C4-2B (cell line): ENCODE results near the gene RBM20.
"Not testable (repeated sequence)": the region's sequence is repeated elsewhere in the genome, so short reads cannot be mapped to it uniquely, and the experiment has no call there.

Experiments used
- H3K27ac ChIP-seq: fragments of 450-650 bp; 2 replicates; pipeline ENCODE4 v1.5.1; 2017
- CTCF ChIP-seq: fragments of 450-650 bp; conservative IDR thresholded peaks from 2 replicates; pipeline ENCODE4 v1.5.1; 2017; ENCODE audit warnings: mild to moderate bottlenecking
- ZFX ChIP-seq: fragments of 450-650 bp; IDR thresholded peaks from 2 replicates; pipeline ENCODE4 v1.6.1; 2017

The RBM20 gene

DNA sequence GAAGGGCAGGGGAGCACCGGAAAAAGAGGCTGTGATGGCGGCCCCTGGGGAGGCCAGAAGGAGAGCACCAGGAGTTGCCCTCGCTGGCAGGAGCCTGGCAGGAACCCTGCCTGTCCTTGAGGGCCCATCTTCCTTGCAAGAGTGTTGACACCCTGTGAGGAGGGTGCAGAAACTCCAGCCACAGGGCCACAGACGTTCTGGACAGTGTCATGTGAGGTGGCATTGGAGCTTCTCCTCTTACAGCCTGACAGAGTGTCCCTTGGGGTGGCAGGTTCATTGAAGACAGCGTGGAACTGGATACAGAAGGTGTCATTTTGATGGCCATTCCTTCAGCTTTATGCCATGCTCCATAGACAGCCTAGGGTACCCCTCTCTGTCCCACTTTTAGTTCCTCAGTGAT lies 54.2 kb downstream of the RBM20 start:
- no peak for TF ChIP-seq ZFX
- no peak for TF ChIP-seq CTCF
- no peak overlapping the region for H3K27ac ChIP-seq

- H3K27ac ChIP-seq, result no peak overlapping the region
- TF ChIP-seq ZFX, result no peak
These were observed 54.7 kb downstream of the RBM20 start for GRCh38 chr10:110698782-110699201.

DNA sequence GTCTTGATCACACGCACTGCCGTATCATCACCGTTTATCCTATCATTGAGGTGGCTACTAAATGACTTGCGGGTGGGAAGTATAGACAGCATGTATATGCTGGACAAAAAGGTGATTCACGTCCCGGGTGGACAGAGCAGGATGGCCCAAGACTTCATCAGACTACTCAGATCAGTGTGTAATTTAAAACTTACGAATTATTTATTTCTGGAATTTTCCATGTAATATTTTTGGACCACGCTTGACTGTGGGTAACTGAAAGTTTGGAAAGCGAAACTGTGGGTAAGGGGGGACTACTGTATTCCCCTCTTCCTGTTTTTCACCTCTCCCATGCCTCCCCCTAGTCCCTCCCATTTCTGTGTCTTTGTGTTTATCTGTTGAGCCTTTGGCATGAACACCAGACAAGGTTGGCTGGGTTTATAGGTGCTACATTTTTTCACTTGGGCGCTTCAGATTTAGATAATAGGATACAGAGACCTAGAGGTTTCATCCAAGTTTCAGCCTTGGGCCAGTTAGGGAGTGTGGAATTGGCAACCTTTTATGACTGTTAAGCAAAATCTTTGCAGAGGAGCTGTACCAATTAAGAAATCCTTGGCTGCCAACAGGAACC lies 55.8 kb downstream of the RBM20 start:
- H3K27ac ChIP-seq, result no peak overlapping the region
- no peak for TF ChIP-seq CTCF
- TF ChIP-seq ZFX, result no peak

DNA sequence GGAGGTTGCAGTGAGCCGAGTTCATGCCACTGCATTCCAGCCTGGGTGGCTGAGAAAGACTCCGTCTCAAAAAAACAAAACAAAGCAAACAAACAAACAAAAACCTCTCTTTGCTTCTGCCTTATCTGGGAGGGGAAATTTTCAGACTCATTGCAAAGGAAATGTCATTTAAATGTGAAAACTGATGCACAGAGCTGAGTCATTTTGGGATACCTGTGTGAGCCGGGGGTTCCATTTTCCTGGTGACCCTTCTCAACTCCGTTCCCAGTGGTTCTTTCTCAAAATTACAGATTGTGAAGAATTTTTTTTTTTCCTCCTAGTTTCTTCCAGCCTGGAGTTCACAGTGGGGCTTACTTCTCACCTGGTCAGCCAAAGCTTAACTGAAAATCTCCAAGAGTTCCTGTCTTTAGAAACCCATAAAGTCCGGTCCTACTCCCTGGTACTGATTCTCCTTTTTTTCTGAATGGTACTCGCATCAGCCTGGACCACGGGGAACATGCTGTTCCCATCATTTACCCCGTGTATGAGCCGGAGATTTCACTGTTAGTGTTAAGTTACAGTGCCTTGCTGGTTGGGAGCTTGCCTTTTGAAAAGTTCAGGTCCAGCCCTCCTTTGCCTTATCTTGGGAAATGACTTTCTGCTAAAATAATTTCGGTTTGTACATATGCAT lies 56.9 kb downstream of the RBM20 start:
- H3K27ac ChIP-seq, result no peak overlapping the region
- TF ChIP-seq ZFX (no peak), CTCF (no peak)

DNA sequence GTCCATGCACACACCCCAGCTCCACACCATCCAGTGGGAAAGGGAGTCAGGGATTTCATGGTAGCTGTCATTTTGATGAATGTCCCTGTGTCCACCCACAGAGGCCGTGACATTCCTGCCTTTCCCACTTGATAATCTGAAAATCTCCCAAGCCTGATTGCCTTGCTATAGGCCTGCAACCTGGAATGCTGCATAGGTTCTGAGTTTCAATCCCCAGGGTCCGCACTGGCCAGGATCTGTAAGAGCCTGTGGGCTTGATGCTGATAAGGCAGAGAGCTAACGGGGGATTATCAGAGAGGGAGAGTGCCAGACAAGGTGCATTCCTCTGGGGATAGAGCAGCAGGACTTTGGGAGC lies 57.5 kb downstream of the RBM20 start:
- TF ChIP-seq CTCF (no peak), ZFX (no peak)
- H3K27ac ChIP-seq, result no peak overlapping the region

- no peak overlapping the region for H3K27ac ChIP-seq
These were observed 59.9 kb downstream of the RBM20 start for GRCh38 chr10:110704070-110704469.

GRCh38 chr10:110704906-110705476 lies 60.9 kb downstream of the RBM20 start:
- no peak overlapping the region for H3K27ac ChIP-seq
- TF ChIP-seq ZFX, result no peak
- TF ChIP-seq CTCF, result no peak

More at GRCh38 chr10:110704070-110704469, 59.9 kb downstream of the RBM20 start:
- TF ChIP-seq ZFX (no peak), CTCF (no peak)

- not testable (repeated sequence) for H3K27ac ChIP-seq
These were observed 61.5 kb downstream of the RBM20 start for GRCh38 chr10:110705596-110705995.
